ENCODE results near the gene ESRRA.

DNA sequence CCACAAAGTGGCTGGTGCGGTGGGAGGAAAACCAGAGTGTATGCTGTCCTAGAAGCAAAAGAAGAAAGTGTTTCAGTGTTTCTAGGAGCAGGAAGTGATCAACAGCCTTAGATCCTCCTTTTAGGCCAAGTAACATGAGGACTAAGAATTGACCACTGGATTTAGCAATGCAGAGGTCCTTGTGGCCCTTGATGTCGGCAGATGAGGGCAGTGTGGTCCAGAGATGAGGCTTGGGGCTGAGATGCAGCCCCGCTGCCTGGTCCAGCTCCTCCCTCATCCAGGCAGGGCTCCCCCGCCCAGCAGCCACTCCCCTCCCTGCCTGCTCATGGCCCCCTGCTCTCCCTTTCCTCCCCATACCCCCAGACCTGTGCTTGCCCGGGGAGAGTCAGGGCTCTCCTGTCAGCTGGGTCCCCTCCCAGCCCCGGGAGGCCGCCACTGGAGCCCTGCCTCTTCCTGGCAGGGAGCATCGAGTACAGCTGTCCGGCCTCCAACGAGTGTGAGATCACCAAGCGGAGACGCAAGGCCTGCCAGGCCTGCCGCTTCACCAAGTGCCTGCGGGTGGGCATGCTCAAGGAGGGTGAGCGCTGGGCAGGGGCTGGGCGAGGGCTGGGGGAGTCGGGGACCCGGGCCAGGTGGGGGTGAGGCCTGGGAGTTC is 8.3 kb downstream of the ESRRA start:
- TF ChIP-seq, protein P1, sequence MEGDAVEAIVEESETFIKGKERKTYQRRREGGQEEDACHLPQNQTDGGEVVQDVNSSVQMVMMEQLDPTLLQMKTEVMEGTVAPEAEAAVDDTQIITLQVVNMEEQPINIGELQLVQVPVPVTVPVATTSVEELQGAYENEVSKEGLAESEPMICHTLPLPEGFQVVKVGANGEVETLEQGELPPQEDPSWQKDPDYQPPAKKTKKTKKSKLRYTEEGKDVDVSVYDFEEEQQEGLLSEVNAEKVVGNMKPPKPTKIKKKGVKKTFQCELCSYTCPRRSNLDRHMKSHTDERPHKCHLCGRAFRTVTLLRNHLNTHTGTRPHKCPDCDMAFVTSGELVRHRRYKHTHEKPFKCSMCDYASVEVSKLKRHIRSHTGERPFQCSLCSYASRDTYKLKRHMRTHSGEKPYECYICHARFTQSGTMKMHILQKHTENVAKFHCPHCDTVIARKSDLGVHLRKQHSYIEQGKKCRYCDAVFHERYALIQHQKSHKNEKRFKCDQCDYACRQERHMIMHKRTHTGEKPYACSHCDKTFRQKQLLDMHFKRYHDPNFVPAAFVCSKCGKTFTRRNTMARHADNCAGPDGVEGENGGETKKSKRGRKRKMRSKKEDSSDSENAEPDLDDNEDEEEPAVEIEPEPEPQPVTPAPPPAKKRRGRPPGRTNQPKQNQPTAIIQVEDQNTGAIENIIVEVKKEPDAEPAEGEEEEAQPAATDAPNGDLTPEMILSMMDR (conservative IDR thresholded peaks at IDR 0.05; ENCODE audit: low read depth, low read length), result no peak
- no peak for TF ChIP-seq EZH2phosphoT487 (IDR thresholded peaks at IDR 0.05; ENCODE audit: borderline replicate concordance, low read length)
- TF ChIP-seq EZH2 (IDR thresholded peaks at IDR 0.05; ENCODE audit: low read length, unreplicated experiment), result no peak
